WTC11 (cell line): Measurements from ENCODE around the gene SLC44A1.

Experiments used
- CREB1 ChIP-seq: sonication (generic); formaldehyde crosslinking; IDR thresholded peaks from 2 replicates; pipeline ENCODE4 v1.8.0; 2023; ENCODE audit warnings: mild to moderate bottlenecking, missing genetic modification reagents
- MAX ChIP-seq: sonication (generic); formaldehyde crosslinking; IDR thresholded peaks from 2 replicates; pipeline ENCODE4 v1.8.0; 2022; ENCODE audit warnings: mild to moderate bottlenecking, missing genetic modification reagents
- MYBL2 ChIP-seq: sonication (generic); formaldehyde crosslinking; IDR thresholded peaks from 2 replicates; pipeline ENCODE4 v1.8.1; 2023; ENCODE audit warnings: mild to moderate bottlenecking, moderate library complexity, missing genetic modification reagents
- TP53 ChIP-seq: sonication (generic); formaldehyde crosslinking; IDR thresholded peaks from 2 replicates; pipeline ENCODE4 v1.8.1; 2023; ENCODE audit warnings: mild to moderate bottlenecking, missing genetic modification reagents
- ZNF423 ChIP-seq: fragments of 250-450 bp; sonication (Bioruptor Pico); IDR thresholded peaks from 2 replicates; pipeline ENCODE4 v2.1.2; 2022; ENCODE audit warnings: mild to moderate bottlenecking, moderate library complexity
- TF ChIP-seq, protein P1 (sequence below): fragments of 200-600 bp; IDR thresholded peaks from 2 replicates; pipeline ENCODE4 v1.8.0; 2022; ENCODE audit warnings: antibody characterized with exemption

DNA sequence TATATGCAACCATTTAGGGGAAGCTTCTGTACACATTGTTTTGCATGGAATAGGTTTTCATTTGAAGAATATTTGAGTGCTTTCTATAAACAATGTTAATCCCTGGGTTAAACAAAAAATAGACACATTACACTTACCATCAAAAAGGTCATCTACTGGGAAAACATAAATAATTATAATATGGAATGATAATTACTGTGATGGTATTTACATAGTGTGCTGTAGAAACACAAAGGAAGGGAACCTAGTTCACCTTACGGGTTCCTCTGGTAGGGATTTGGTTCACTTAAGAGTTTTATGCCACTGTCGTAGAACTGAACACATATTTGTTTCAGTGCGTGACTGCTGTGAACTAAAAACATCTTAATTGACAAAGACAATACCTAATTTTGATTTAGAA, 44.9 kb downstream of the SLC44A1 start:
- TF ChIP-seq MAX (no peak), CREB1 (CRISPR knock-in tag) (no peak), ZNF423 (no peak), MYBL2 (no peak), TP53 (CRISPR knock-in tag) (no peak)
- TF ChIP-seq, protein P1, sequence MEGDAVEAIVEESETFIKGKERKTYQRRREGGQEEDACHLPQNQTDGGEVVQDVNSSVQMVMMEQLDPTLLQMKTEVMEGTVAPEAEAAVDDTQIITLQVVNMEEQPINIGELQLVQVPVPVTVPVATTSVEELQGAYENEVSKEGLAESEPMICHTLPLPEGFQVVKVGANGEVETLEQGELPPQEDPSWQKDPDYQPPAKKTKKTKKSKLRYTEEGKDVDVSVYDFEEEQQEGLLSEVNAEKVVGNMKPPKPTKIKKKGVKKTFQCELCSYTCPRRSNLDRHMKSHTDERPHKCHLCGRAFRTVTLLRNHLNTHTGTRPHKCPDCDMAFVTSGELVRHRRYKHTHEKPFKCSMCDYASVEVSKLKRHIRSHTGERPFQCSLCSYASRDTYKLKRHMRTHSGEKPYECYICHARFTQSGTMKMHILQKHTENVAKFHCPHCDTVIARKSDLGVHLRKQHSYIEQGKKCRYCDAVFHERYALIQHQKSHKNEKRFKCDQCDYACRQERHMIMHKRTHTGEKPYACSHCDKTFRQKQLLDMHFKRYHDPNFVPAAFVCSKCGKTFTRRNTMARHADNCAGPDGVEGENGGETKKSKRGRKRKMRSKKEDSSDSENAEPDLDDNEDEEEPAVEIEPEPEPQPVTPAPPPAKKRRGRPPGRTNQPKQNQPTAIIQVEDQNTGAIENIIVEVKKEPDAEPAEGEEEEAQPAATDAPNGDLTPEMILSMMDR, result no peak
